Central memory CD8-positive, alpha-beta T cell (primary cell): ENCODE data around the gene CNTNAP5.

Experiments used
- ATAC-seq: fragments of 150-1000 bp; cut with Tn5 transposase; replicated peaks from 2 replicates; pipeline ENCODE4 v1.10.0; 2022; ENCODE audit warnings: mild to moderate bottlenecking, moderate FRiP score, moderate number of reproducible peaks; ENCODE audit not compliant: poor library complexity, severe bottlenecking; ENCODE audit errors: extremely low read depth
- DNase-seq, 2 donors: peaks; one replicate each; pipeline ENCODE4 v3.0.0; 2021; ENCODE audit warnings: low spot score in 2 of 2
- H3K27ac Mint-ChIP-seq: one replicate; pipeline ENCODE4 v1.8.0; 2022; ENCODE audit warnings: low read depth, mild to moderate bottlenecking, moderate library complexity, mixed read lengths
- H3K27me3 Mint-ChIP-seq: one replicate; pipeline ENCODE4 v1.8.0; 2022; ENCODE audit warnings: mixed read lengths
- H3K36me3 Mint-ChIP-seq: one replicate; pipeline ENCODE4 v1.8.0; 2022; ENCODE audit warnings: mild to moderate bottlenecking, moderate library complexity, mixed read lengths; ENCODE audit not compliant: insufficient read depth
- H3K4me1 Mint-ChIP-seq: one replicate; pipeline ENCODE4 v1.8.0; 2022; ENCODE audit warnings: mixed read lengths
- H3K4me3 Mint-ChIP-seq: one replicate; pipeline ENCODE4 v1.8.0; 2022; ENCODE audit warnings: mild to moderate bottlenecking, moderate library complexity, mixed read lengths
- H3K9me3 Mint-ChIP-seq: one replicate; pipeline ENCODE4 v1.8.0; 2022; ENCODE audit warnings: mixed read lengths

CNTNAP5 gene

DNA sequence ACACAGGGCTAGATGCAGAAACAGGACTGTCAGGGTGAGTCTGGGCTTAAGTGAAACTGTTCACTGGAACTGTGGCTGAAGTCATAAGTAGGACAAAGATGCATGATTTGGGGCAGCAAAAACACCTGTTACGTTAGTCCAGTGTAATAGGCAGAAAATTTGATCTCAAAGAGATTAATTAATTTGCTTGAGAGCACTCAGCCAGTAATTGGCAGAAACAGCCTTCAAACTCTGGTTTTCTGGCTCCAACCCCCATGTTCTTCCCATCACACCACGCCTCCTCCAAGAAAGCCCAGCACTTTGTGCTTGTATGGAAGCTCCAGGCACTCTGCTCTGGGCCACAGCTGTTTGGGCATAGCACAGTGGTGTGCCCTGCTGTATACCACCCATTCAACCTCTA, 54.0 kb downstream of the CNTNAP5 start:
- Mint-ChIP-seq H3K9me3 (peaks cover 8% of the 10 kb centered on the region), H3K36me3 (no peaks in the 10 kb centered on the region), H3K27me3 (no peaks in the 10 kb centered on the region), H3K27ac (no peak overlapping the region), H3K4me3 (no peak overlapping the region), H3K4me1 (no peaks in the 10 kb centered on the region)
- ATAC-seq (no peak), DNase-seq (no peak)

- DNase-seq (no peak), ATAC-seq (no peak)
- Mint-ChIP-seq H3K27ac (no peak overlapping the region), H3K4me3 (no peak overlapping the region), H3K27me3 (no peaks in the 10 kb centered on the region), H3K36me3 (no peaks in the 10 kb centered on the region), H3K4me1 (no peaks in the 10 kb centered on the region), H3K9me3 (peaks cover 10% of the 10 kb centered on the region)
Observed at GRCh38 chr2:124080281-124081153, 55.4 kb downstream of the CNTNAP5 start.

- no peak for ATAC-seq
- no peak for DNase-seq
- H3K9me3 Mint-ChIP-seq, result peaks cover 13% of the 10 kb centered on the region
- no peak overlapping the region for H3K27ac Mint-ChIP-seq
- no peaks in the 10 kb centered on the region for H3K4me1 Mint-ChIP-seq
- H3K27me3 Mint-ChIP-seq, result no peaks in the 10 kb centered on the region
- no peak overlapping the region for H3K4me3 Mint-ChIP-seq
- no peaks in the 10 kb centered on the region for H3K36me3 Mint-ChIP-seq
Observed at GRCh38 chr2:124081154-124081716, 56.1 kb downstream of the CNTNAP5 start.

DNA sequence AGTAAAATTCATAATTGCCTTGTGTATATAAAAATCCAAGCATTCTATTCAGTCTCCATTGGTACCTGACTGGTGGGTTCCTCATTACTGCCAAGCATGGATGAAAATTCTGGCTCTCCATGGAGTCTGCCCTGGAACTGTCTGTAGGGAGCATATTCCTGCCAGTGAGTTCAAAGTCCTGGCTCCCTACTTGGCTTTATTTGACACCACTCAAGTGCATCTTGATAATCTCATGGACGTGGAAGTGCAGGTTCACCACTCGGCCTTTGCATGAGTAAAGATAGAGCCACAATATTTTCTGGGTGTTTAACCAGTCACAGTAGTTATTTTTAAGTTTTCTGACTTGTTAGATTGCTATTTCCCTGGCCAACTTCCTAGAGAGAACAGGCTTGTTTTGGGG, 63.5 kb downstream of the CNTNAP5 start:
- no peaks in the 10 kb centered on the region for H3K36me3 Mint-ChIP-seq
- DNase-seq, result no peak
- no peak for ATAC-seq
- no peaks in the 10 kb centered on the region for H3K27me3 Mint-ChIP-seq
- peaks cover 21% of the 10 kb centered on the region for H3K9me3 Mint-ChIP-seq
- H3K4me1 Mint-ChIP-seq, result no peaks in the 10 kb centered on the region
- H3K4me3 Mint-ChIP-seq, result no peak overlapping the region
- no peak overlapping the region for H3K27ac Mint-ChIP-seq

DNA sequence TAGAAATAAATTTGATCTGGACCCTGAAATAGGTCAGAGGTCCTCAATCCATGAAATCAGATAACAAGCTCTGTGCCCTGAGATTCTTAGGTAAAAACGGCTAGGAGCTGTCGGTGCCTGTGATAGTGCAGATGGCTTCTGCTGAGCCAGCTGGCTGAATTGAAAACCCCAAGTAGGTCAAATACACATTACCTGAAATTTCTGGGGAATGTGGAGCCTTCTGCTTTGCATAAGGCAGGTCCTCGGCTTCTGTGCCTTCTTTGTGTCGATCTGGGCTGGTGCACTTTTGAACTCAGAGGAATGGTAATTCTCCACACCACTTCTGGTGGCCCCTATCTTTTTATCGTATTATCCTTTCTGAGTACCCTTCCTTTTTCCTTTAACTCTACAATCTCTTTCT, 66.6 kb downstream of the CNTNAP5 start:
- ATAC-seq, result no peak
- no peaks in the 10 kb centered on the region for H3K36me3 Mint-ChIP-seq
- peaks cover 23% of the 10 kb centered on the region for H3K9me3 Mint-ChIP-seq
- H3K27ac Mint-ChIP-seq, result no peak overlapping the region
- no peak for DNase-seq
- no peaks in the 10 kb centered on the region for H3K27me3 Mint-ChIP-seq
- H3K4me3 Mint-ChIP-seq, result no peak overlapping the region
- H3K4me1 Mint-ChIP-seq, result no peaks in the 10 kb centered on the region

DNA sequence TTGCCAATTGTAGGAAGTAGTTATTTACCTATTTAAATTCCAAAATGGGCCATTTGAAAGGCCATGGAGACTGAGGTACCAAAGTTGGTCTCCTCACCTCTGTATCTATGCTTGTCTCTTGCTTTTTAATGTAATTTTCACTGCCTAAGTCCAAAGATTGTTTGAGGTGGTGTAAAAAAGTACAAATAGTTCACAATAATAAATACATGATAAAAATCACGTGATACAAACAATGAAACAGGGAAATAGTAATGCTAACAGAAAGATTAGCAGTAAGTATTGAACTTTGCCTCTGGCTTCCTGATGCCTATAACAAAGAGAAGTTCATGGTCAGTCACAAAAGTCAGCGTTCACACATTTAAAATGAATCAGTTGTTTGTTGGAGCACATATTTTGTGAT, 67.6 kb downstream of the CNTNAP5 start:
- Mint-ChIP-seq H3K4me3 (no peak overlapping the region), H3K9me3 (peaks cover 21% of the 10 kb centered on the region), H3K4me1 (no peaks in the 10 kb centered on the region), H3K27ac (no peak overlapping the region), H3K36me3 (no peaks in the 10 kb centered on the region), H3K27me3 (no peaks in the 10 kb centered on the region)
- ATAC-seq (no peak), DNase-seq (no peak)

GRCh38 chr2:124104914-124105313, 79.8 kb downstream of the CNTNAP5 start:
- H3K36me3 Mint-ChIP-seq, result no peaks in the 10 kb centered on the region
- DNase-seq, result no peak
- peaks cover 9% of the 10 kb centered on the region for H3K9me3 Mint-ChIP-seq
- H3K4me3 Mint-ChIP-seq, result no peak overlapping the region
- ATAC-seq, result no peak
- H3K27ac Mint-ChIP-seq, result no peak overlapping the region
- H3K27me3 Mint-ChIP-seq, result no peaks in the 10 kb centered on the region
- H3K4me1 Mint-ChIP-seq, result no peaks in the 10 kb centered on the region

GRCh38 chr2:124112206-124112605, 87.1 kb downstream of the CNTNAP5 start:
- Mint-ChIP-seq H3K36me3 (no peaks in the 10 kb centered on the region), H3K4me3 (no peak overlapping the region), H3K27ac (no peak overlapping the region), H3K4me1 (no peaks in the 10 kb centered on the region), H3K27me3 (no peaks in the 10 kb centered on the region), H3K9me3 (peaks cover 9% of the 10 kb centered on the region)
- no peak for DNase-seq
- no peak for ATAC-seq

DNA sequence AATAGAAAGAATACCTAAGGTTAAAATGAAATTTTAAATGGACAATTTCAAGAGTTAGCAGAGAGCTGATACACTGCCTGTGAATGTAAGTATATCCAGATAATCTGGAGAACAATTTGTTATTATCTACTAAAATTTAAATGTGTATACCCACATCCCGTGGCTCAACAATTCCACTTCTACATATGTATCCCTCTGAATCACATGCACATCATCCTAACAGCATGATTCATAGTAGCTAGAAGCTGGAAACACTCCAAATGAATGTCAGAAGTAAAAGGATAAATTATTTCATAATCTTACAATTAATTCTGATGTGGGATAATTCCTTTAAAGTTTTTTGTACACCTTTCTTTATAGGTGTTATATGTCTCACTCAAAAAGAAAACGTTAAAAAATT, 87.9 kb downstream of the CNTNAP5 start:
- DNase-seq (no peak), ATAC-seq (no peak)
- H3K36me3 Mint-ChIP-seq, result no peaks in the 10 kb centered on the region

DNA sequence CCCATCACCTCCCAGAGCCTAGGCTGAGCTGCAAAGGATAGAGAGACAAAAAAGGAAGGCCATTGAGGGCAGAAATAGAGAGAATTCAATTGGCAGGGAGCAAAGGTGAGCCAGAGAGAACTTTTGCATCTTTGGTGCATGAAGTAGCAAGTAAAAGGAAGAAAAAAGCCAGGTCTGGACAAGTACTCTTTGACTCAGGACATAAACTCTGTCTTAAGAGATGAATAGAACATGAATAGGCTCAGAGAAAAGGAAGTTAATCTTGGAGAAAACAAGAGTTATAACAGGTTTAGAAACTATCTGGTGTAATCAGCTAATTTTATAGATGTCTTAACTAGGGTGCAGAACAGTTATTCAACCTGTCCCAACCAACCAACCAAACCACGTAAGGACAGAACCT, 95.2 kb downstream of the CNTNAP5 start:
- Mint-ChIP-seq H3K4me1 (no peaks in the 10 kb centered on the region), H3K9me3 (peaks cover 11% of the 10 kb centered on the region), H3K27me3 (no peaks in the 10 kb centered on the region), H3K4me3 (no peak overlapping the region), H3K27ac (no peak overlapping the region), H3K36me3 (no peaks in the 10 kb centered on the region)
- DNase-seq, result no peak
- ATAC-seq, result no peak

More for the DNA sequence above, 87.9 kb downstream of the CNTNAP5 start:
- no peak overlapping the region for H3K27ac Mint-ChIP-seq
- H3K4me1 Mint-ChIP-seq, result no peaks in the 10 kb centered on the region
- H3K27me3 Mint-ChIP-seq, result no peaks in the 10 kb centered on the region
- no peak overlapping the region for H3K4me3 Mint-ChIP-seq
- H3K9me3 Mint-ChIP-seq, result peaks cover 9% of the 10 kb centered on the region

DNA sequence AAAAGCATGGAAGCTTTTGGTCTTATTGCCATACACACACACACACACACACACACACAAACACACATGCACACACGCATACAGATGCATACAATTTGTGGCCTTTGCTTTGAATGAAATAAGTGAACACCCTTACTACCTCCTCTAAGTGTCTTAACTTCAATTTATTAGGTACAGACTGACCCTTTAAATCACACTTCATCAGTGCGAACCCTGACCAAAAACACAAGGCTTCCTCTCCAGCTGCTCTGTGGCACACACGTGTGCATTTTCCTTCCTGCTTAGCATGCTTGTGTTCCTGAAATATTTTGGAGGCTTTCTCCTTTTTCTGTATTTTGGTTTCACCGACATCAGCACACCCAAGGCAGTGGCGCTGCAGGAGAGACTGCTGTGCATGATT, 96.0 kb downstream of the CNTNAP5 start:
- no peak for ATAC-seq
- Mint-ChIP-seq H3K36me3 (no peaks in the 10 kb centered on the region), H3K4me1 (no peaks in the 10 kb centered on the region)

DNA sequence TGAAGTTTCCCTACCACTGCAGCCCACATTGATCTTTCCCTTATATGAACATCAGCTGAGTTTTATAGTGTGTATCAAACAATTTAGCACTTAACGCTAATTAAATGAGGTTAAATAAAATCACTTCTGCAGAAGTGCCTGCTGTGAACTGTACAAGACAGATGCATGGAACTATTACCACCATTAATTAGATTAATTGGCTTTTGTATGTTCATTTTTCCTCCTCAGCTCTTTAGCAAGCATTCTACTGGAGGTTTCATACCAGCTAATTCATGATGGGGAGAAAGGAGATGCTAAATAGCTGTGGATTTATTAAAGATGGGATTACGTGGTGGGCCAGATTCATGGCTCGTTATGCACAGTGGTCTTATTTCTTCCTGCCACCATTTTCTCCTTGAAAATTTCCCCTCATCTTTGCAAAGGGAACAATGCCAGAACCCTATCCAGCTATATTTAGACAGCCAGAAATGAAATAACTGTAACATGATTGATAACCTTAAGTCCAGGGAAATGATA, 96.7 kb downstream of the CNTNAP5 start:
- no peak overlapping the region for H3K27ac Mint-ChIP-seq
- peaks cover 18% of the 10 kb centered on the region for H3K9me3 Mint-ChIP-seq
- no peaks in the 10 kb centered on the region for H3K27me3 Mint-ChIP-seq
- H3K4me3 Mint-ChIP-seq, result no peak overlapping the region
- DNase-seq, result no peak
- H3K36me3 Mint-ChIP-seq, result no peaks in the 10 kb centered on the region
- no peak for ATAC-seq
- H3K4me1 Mint-ChIP-seq, result no peaks in the 10 kb centered on the region

More for the DNA sequence above, 96.0 kb downstream of the CNTNAP5 start:
- Mint-ChIP-seq H3K9me3 (peaks cover 18% of the 10 kb centered on the region), H3K4me3 (no peak overlapping the region), H3K27ac (no peak overlapping the region), H3K27me3 (no peaks in the 10 kb centered on the region)
- DNase-seq, result no peak

DNA sequence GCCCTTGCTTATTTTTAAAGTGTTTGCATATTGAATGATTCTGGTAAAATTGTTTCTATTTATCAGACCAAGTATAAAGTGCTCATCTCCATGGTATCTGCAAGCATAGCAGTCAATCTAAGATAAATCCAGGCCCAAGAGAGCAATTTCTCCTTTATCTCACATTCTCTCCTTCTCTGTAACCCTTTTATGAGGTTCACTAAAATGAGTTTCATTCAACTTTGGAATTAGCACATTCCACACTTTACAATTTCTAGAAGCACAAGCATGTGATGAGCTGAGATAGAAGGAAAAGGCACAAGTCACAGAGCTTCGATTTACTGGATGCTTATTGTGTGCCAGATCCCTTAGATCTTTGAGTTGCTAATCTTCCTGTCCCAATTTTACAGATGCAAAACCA, 97.3 kb downstream of the CNTNAP5 start:
- H3K36me3 Mint-ChIP-seq, result no peaks in the 10 kb centered on the region
- no peak overlapping the region for H3K27ac Mint-ChIP-seq
- H3K4me1 Mint-ChIP-seq, result no peaks in the 10 kb centered on the region
- no peak overlapping the region for H3K4me3 Mint-ChIP-seq
- DNase-seq (no peak), ATAC-seq (no peak)
- peaks cover 18% of the 10 kb centered on the region for H3K9me3 Mint-ChIP-seq
- H3K27me3 Mint-ChIP-seq, result no peaks in the 10 kb centered on the region
